IMR-90 (cell line): ENCODE results near the gene DSCAML1. TPM values are rescaled to one million over a fixed set of nuclear protein-coding genes. Genes with fewer than 3 reads are reported as not detected.

Source experiments
- ATAC-seq: fragments of 200-7000 bp; cut with Tn5 transposase; 2 replicates; pipeline ENCODE4 v1.9.1; 2020; ENCODE audit warnings: low read depth, mild to moderate bottlenecking, moderate library complexity
- BruUV-seq: library from RNA; stranded (reverse); fragments of 400-500 nt; replicated peaks from 2 replicates; lab custom pipeline; 2021; lab: Mats Ljungman, UMichigan
- CTCF ChIA-PET: fragments of 300-600 bp; formaldehyde crosslinking; extraction: SDS; loops from one replicate; lab custom pipeline; 2021; ENCODE audit warnings: antibody characterized with exemption; lab: Yijun Ruan, JAX
- POLR2A ChIA-PET: fragments of 300-600 bp; sonication (Branson Sonifier 250); formaldehyde crosslinking; loops from one replicate; lab custom pipeline; 2022; ENCODE audit warnings: antibody characterized with exemption; ENCODE audit not compliant: unreplicated experiment; lab: Charles Lee
- DNase-seq: peaks from one replicate; pipeline ENCODE4 v3.0.0; 2013
- H2AFZ ChIP-seq: replicated peaks from 2 replicates; pipeline ENCODE3; 2013; ENCODE audit warnings: low read length, mild to moderate bottlenecking; ENCODE audit not compliant: poor library complexity
- H2AK5ac ChIP-seq: 2 replicates; pipeline ENCODE4 v1.6.1; 2013; ENCODE audit warnings: low read depth, low read length, inconsistent platforms
- H2AK9ac ChIP-seq: replicated peaks from 2 replicates; pipeline ENCODE3; 2013; ENCODE audit warnings: mild to moderate bottlenecking, low read depth, low read length, moderate library complexity; ENCODE audit not compliant: poor library complexity
- H2BK120ac ChIP-seq: 2 replicates; pipeline ENCODE4 v1.6.1; 2013; ENCODE audit warnings: low read depth, low read length, inconsistent platforms
- H2BK15ac ChIP-seq: 3 replicates; pipeline ENCODE4 v1.6.1; 2013; ENCODE audit warnings: low read depth, low read length, inconsistent platforms
- H2BK20ac ChIP-seq: 2 replicates; pipeline ENCODE4 v1.6.1; 2013; ENCODE audit warnings: low read depth, mild to moderate bottlenecking, inconsistent platforms, low read length, moderate library complexity
- H2BK5ac ChIP-seq: 2 replicates; pipeline ENCODE4 v1.6.1; 2013; ENCODE audit warnings: mild to moderate bottlenecking, low read depth, low read length, inconsistent platforms; ENCODE audit not compliant: poor library complexity, severe bottlenecking
- H3K14ac ChIP-seq: replicated peaks from 2 replicates; pipeline ENCODE4 v1.6.1; 2013; ENCODE audit warnings: low read depth, low read length, inconsistent platforms
- H3K18ac ChIP-seq: 2 replicates; pipeline ENCODE4 v1.6.1; 2013; ENCODE audit warnings: low read depth, low read length, control low read depth
- H3K23ac ChIP-seq: 2 replicates; pipeline ENCODE4 v1.6.1; 2013; ENCODE audit warnings: low read depth, low read length, inconsistent platforms
- H3K27ac ChIP-seq: 2 replicates; pipeline ENCODE4 v1.5.1; 2013; ENCODE audit warnings: mild to moderate bottlenecking, control low read depth, low read length; ENCODE audit not compliant: insufficient read depth
- H3K27me3 ChIP-seq: 2 replicates; pipeline ENCODE4 v1.6.1; 2013; ENCODE audit warnings: low read length; ENCODE audit not compliant: control insufficient read depth, insufficient read depth
- H3K36me3 ChIP-seq: 2 replicates; pipeline ENCODE4 v1.6.1; 2013; ENCODE audit warnings: low read length, mixed read lengths; ENCODE audit not compliant: control insufficient read depth, insufficient read depth
- H3K4ac ChIP-seq: 2 replicates; pipeline ENCODE4 v1.6.1; 2013; ENCODE audit warnings: low read depth, low read length, inconsistent platforms
- H3K4me1 ChIP-seq: 2 replicates; pipeline ENCODE4 v1.6.1; 2013; ENCODE audit warnings: low read length, mixed read lengths; ENCODE audit not compliant: control insufficient read depth, insufficient read depth
- H3K4me2 ChIP-seq: 2 replicates; pipeline ENCODE4 v1.6.1; 2013; ENCODE audit warnings: low read depth, mild to moderate bottlenecking, control low read depth, low read length, moderate library complexity
- H3K4me3 ChIP-seq: 2 replicates; pipeline ENCODE4 v1.5.1; 2013; ENCODE audit warnings: low read depth, mild to moderate bottlenecking, control low read depth, low read length, moderate library complexity; ENCODE audit not compliant: insufficient read depth
- H3K56ac ChIP-seq: 2 replicates; pipeline ENCODE4 v1.6.1; 2013; ENCODE audit warnings: low read length, inconsistent platforms; ENCODE audit not compliant: insufficient read depth; ENCODE audit errors: extremely low read depth
- H3K79me1 ChIP-seq, 2 experiments: 2 replicates each; pipeline ENCODE4 v1.6.1; 2013; ENCODE audit warnings: low read length in 2 of 2, inconsistent platforms in 1 of 2, low read depth in 1 of 2
- H3K9ac ChIP-seq: 2 replicates; pipeline ENCODE4 v1.6.1; 2013; ENCODE audit warnings: low read depth, low read length, control low read depth
- H3K9me1 ChIP-seq: 2 replicates; pipeline ENCODE4 v1.6.1; 2013; ENCODE audit warnings: low read length, inconsistent platforms; ENCODE audit not compliant: insufficient read depth
- H3K9me3 ChIP-seq: 2 replicates; pipeline ENCODE4 v1.6.1; 2013; ENCODE audit warnings: low read length; ENCODE audit not compliant: control insufficient read depth, insufficient read depth
- H4K20me1 ChIP-seq: 2 replicates; pipeline ENCODE4 v1.6.1; 2013; ENCODE audit warnings: low read length, inconsistent platforms; ENCODE audit not compliant: insufficient read depth
- H4K5ac ChIP-seq: 2 replicates; pipeline ENCODE4 v1.6.1; 2013; ENCODE audit warnings: mild to moderate bottlenecking, low read depth, low read length, control low read depth
- H4K8ac ChIP-seq, 2 experiments: 2 replicates each; pipeline ENCODE4 v1.6.1; 2013; ENCODE audit warnings: low read depth in 2 of 2, low read length in 2 of 2, control low read depth in 1 of 2, inconsistent platforms in 1 of 2
- H4K91ac ChIP-seq: 2 replicates; pipeline ENCODE4 v1.6.1; 2013; ENCODE audit warnings: low read depth, low read length, inconsistent platforms; ENCODE audit not compliant: insufficient read depth
- BHLHE40 ChIP-seq: fragments of 150-350 bp; IDR thresholded peaks from 2 replicates; pipeline ENCODE4 v1.6.1; 2016; ENCODE audit warnings: mild to moderate bottlenecking, low read depth, low read length
- CEBPB ChIP-seq: IDR thresholded peaks from 2 replicates; pipeline ENCODE4 v1.6.1; 2012; ENCODE audit warnings: low read depth, low read length, improper control_type of control experiment
- CHD1 ChIP-seq: IDR thresholded peaks from 2 replicates; pipeline ENCODE4 v1.6.1; 2012; ENCODE audit warnings: low read depth, low read length, improper control_type of control experiment
- FOS ChIP-seq: fragments of 150-350 bp; IDR thresholded peaks from 2 replicates; pipeline ENCODE4 v1.6.1; 2016; ENCODE audit warnings: low read depth, low read length
- MAZ ChIP-seq: IDR thresholded peaks from 2 replicates; pipeline ENCODE4 v1.6.1; 2012; ENCODE audit warnings: low read depth, mild to moderate bottlenecking, low read length, improper control_type of control experiment, moderate library complexity, borderline replicate concordance
- POLR2A ChIP-seq: IDR thresholded peaks from 2 replicates; pipeline ENCODE4 v1.6.1; 2012; ENCODE audit warnings: mild to moderate bottlenecking, low read depth, low read length
- RAD21 ChIP-seq: IDR thresholded peaks from 2 replicates; pipeline ENCODE4 v1.6.1; 2012; ENCODE audit warnings: low read length, improper control_type of control experiment
- RCOR1 ChIP-seq: IDR thresholded peaks from 2 replicates; pipeline ENCODE4 v1.6.1; 2012; ENCODE audit warnings: mild to moderate bottlenecking, low read length, improper control_type of control experiment; ENCODE audit not compliant: insufficient replicate concordance
- RFX5 ChIP-seq: IDR thresholded peaks from 2 replicates; pipeline ENCODE4 v1.8.0; 2012; ENCODE audit warnings: low read depth, mild to moderate bottlenecking, low read length, moderate library complexity
- WGBS, 2 experiments: methylation state at CpG; one replicate each; pipeline versions ENCODE4 v1.1.5 to v1.1.7; 2013; ENCODE audit warnings: missing lambda C conversion rate in 2 of 2; ENCODE audit not compliant: insufficient read length in 1 of 2; ENCODE audit errors: extremely low coverage in 2 of 2; 5-methylcytosine and 5-hydroxymethylcytosine counted together
- dilution Hi-C: fragments of 300-500 bp; cut with HindIII; formaldehyde crosslinking; loops from one replicate; pipeline ENCODE4 v1.14.3; 2018; ENCODE audit warnings: low sequenced_read_pairs; ENCODE audit not compliant: unreplicated experiment
- in situ Hi-C: fragments of 300-500 bp; cut with MboI; formaldehyde crosslinking; loops from 3 replicates; pipeline ENCODE4 v1.14.3; 2019; ENCODE audit warnings: low sequenced_read_pairs, inconsistent platforms, mixed read lengths
- intact Hi-C: fragments of 100-400 bp; cut with micrococcal nuclease; formaldehyde crosslinking; loops from 2 replicates; pipeline ENCODE4 v1.10.0; 2022
- polyA plus RNA-seq, 3 experiments: library from polyadenylated mRNA; depleted of rRNA; stranded (reverse); fragments of >200 nt; gene quantifications; 2 replicates each; pipeline ENCODE4 v1.2.3, GENCODE V29; 2012; ENCODE audit warnings: low replicate concordance in 1 of 3
- total RNA-seq: library from RNA; depleted of rRNA; stranded (reverse); fragments of >200 nt; gene quantifications from 2 replicates; pipeline ENCODE4 v1.2.3, GENCODE V29; 2012
- TF ChIP-seq, protein P1 (sequence below): conservative IDR thresholded peaks from 2 replicates; pipeline ENCODE4 v1.5.1; 2012; ENCODE audit warnings: mild to moderate bottlenecking, low read depth, low read length, improper control_type of control experiment
- TF ChIP-seq, protein P2 (sequence below): fragments of 150-350 bp; IDR thresholded peaks from 2 replicates; pipeline ENCODE4 v1.6.1; 2016; ENCODE audit warnings: low read depth, mild to moderate bottlenecking, low read length, moderate library complexity, borderline replicate concordance

Gene DSCAML1
- total and polyA plus RNA-seq, 2 of the 4 experiments (the other 2 are of a cell fraction) = not detected

DNA sequence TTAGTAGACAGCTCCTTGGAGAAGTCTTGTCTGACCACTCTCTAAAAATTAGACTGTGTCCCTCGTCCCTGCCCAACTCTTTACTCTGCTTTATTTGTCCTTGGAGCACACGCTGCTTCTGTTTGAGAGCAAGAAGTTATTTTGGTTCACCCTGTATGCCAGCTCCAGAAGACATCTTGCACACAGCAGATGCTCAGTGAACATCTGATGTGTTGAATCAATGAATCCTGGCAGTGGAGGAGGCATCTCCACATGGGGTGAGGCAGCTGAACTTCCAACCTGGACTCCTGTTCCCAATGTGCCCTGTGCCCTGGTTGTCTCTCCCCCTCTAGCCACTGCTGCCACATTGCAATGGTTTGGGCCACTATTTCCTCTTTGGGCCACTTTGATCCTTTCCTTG lies 255.8 kb downstream of the DSCAML1 start:
- Histone ChIP-seq H3K4me2 (no peak overlapping the region), H3K4me1 (no peaks in the 10 kb centered on the region), H3K27me3 (peaks cover 16% of the 10 kb centered on the region), H3K9me1 (no peaks in the 10 kb centered on the region), H3K9ac (no peak overlapping the region), H3K18ac (no peak overlapping the region), H3K4ac (no peak overlapping the region), H3K36me3 (no peaks in the 10 kb centered on the region), H4K8ac (no peak overlapping the region), H4K91ac (no peak overlapping the region), H2AK5ac (no peak overlapping the region), H2AK9ac (no peak overlapping the region), H2BK5ac (no peak overlapping the region), H3K27ac (no peak overlapping the region), H4K5ac (no peak overlapping the region), H2BK15ac (no peak overlapping the region), H3K4me3 (no peak overlapping the region), H4K20me1 (no peaks in the 10 kb centered on the region), H2AFZ (no peak overlapping the region), H3K9me3 (no peaks in the 10 kb centered on the region), H2BK120ac (no peak overlapping the region), H3K23ac (no peak overlapping the region), H3K56ac (no peak overlapping the region), H3K14ac (no peak overlapping the region), H2BK20ac (no peak overlapping the region), H3K79me1 (no peaks in the 10 kb centered on the region)
- intact Hi-C loops = no loop called here
- no CpG with 5 or more reads among the region's 2 CpGs for WGBS, 2 experiments
- POLR2A ChIA-PET = no interaction called here
- dilution Hi-C loops = no loop called here
- DNase-seq (no peak), ATAC-seq (no peak)
- in situ Hi-C loops = no loop called here
- TF ChIP-seq, protein P1, sequence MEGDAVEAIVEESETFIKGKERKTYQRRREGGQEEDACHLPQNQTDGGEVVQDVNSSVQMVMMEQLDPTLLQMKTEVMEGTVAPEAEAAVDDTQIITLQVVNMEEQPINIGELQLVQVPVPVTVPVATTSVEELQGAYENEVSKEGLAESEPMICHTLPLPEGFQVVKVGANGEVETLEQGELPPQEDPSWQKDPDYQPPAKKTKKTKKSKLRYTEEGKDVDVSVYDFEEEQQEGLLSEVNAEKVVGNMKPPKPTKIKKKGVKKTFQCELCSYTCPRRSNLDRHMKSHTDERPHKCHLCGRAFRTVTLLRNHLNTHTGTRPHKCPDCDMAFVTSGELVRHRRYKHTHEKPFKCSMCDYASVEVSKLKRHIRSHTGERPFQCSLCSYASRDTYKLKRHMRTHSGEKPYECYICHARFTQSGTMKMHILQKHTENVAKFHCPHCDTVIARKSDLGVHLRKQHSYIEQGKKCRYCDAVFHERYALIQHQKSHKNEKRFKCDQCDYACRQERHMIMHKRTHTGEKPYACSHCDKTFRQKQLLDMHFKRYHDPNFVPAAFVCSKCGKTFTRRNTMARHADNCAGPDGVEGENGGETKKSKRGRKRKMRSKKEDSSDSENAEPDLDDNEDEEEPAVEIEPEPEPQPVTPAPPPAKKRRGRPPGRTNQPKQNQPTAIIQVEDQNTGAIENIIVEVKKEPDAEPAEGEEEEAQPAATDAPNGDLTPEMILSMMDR = no peak
- TF ChIP-seq CEBPB (no peak), POLR2A (no peak), RCOR1 (no peak), MAZ (no peak), CHD1 (no peak), RAD21 (no peak), FOS (no peak), RFX5 (no peak), BHLHE40 (no peak)
- TF ChIP-seq, protein P2, sequence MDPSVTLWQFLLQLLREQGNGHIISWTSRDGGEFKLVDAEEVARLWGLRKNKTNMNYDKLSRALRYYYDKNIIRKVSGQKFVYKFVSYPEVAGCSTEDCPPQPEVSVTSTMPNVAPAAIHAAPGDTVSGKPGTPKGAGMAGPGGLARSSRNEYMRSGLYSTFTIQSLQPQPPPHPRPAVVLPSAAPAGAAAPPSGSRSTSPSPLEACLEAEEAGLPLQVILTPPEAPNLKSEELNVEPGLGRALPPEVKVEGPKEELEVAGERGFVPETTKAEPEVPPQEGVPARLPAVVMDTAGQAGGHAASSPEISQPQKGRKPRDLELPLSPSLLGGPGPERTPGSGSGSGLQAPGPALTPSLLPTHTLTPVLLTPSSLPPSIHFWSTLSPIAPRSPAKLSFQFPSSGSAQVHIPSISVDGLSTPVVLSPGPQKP = no peak
- no TSS peak for BruUV-seq
- CTCF ChIA-PET = no interaction called here
